GM06990 (cell line): Measurements from ENCODE around the gene CFAP46.

Experiments
- DNase-seq: peaks from one replicate; pipeline ENCODE4 v3.0.0-alpha.2; 2011; ENCODE audit not compliant: insufficient read length; ENCODE audit errors: extremely low read depth
- H3K27me3 ChIP-seq: replicated peaks from 2 replicates; pipeline ENCODE4 v1.6.0; 2011; ENCODE audit warnings: low read length; ENCODE audit not compliant: control insufficient read depth, insufficient read depth
- H3K36me3 ChIP-seq: 2 replicates; pipeline ENCODE4 v1.5.1; 2011; ENCODE audit warnings: low read length; ENCODE audit not compliant: control insufficient read depth, insufficient read depth
- H3K4me3 ChIP-seq: replicated peaks from 2 replicates; pipeline ENCODE4 v1.5.1; 2011; ENCODE audit warnings: low read depth, mild to moderate bottlenecking, control low read depth, low read length
- TF ChIP-seq, protein P1 (sequence below): IDR thresholded peaks from 2 replicates; pipeline ENCODE4 v1.5.1; 2011; ENCODE audit warnings: low read length, control low read depth, mild to moderate bottlenecking, inconsistent platforms; ENCODE audit not compliant: insufficient read depth, poor library complexity, severe bottlenecking

Gene CFAP46

DNA sequence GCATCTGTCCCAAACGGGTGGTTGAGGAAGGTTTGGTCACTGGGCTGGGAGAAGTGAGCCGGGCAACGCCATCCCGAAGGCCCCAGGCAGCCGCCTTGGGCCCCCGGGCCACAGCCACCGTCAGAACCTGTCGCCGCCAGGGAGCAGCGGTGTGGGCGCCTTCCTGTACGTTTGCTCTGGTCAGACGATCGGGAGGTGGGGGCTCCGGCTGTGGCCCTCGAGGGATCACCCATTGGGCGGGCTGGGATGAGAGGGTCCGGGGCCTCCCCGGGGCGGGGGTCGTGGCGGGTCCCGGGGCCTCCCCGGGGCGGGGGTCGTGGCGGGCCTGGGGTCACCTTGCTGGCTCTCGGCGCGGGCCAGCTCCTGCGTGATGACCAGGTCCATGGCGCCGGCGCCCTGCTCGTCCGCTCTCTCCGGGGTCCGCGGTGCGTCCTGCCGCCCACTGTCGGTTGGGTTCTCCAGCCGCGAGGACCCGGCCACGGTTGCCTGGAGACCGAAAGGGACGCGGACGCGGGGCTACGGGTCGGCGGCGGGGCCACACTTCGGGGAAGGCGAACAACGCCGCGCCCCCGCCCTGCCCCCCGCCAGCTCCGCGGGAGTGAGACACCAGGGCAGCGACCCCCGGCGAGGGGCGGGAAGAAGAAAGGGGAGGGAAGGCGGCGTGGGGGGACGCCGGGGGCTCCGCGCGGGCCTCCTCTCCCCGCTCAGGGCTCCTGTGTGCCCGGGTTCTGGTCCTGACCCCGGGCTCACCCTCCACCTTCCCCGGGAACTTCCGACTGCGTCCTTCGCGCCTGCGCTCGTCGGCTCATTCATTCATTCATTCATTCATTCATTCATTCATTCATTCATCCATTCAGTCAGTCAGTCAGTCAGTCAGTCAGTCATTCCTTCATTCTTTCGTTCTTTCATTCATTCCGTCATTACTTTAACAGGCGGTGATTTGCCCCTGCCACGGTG lies at the start of gene CFAP46:
TSS of gene CFAP46 (minus strand) at position 470 of the 957 bp plus-strand sequence. CDS start at position 384, 86 bp downstream.
- Histone ChIP-seq H3K36me3 (no peaks in the 10 kb centered on the region), H3K4me3 (peak within 1 kb of the TSS; percentile 58), H3K27me3 (no peaks in the 10 kb centered on the region; the same call in 1 of the 2 replicates)
- TF ChIP-seq, protein P1, sequence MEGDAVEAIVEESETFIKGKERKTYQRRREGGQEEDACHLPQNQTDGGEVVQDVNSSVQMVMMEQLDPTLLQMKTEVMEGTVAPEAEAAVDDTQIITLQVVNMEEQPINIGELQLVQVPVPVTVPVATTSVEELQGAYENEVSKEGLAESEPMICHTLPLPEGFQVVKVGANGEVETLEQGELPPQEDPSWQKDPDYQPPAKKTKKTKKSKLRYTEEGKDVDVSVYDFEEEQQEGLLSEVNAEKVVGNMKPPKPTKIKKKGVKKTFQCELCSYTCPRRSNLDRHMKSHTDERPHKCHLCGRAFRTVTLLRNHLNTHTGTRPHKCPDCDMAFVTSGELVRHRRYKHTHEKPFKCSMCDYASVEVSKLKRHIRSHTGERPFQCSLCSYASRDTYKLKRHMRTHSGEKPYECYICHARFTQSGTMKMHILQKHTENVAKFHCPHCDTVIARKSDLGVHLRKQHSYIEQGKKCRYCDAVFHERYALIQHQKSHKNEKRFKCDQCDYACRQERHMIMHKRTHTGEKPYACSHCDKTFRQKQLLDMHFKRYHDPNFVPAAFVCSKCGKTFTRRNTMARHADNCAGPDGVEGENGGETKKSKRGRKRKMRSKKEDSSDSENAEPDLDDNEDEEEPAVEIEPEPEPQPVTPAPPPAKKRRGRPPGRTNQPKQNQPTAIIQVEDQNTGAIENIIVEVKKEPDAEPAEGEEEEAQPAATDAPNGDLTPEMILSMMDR = no peak
- peak; percentile 57 for DNase-seq

DNA sequence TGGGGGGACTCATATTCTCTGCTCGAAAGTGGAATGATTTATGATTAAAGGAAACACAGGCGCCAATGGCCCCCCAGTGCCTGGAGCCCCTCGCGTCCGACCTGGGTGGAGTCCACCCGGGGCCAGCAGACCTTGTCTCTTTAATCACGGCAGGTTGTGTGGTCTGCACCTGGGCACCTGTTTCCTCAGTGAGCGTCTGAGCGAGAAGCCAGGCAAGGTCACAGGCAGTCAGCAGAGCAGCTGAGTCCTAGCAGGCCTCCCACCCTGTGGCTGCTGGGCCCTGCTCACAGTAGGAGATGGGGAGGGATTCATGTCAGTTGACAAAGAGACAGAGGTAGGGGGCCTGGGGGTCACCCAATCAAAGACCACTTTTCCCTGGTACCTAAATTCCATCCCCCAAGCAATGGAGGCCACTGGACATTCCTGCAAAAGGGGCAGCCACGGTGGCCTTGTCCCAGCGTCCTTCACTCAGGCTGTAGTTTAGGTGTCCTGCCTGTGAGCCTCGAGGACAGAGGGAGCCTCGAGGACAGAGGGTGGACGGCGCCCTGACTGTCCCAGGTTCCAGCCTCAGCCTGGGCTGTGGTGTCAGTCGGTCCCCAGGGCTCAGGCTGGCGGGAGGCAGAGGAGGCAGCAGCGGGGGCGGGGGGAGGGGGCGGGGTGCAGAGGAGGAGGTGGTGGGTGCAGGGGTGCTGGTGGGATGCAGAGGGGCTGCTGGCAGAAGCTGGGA lies 49.5 kb upstream of the CFAP46 start:
- no peaks in the 10 kb centered on the region for H3K27me3 ChIP-seq
- H3K36me3 ChIP-seq = no peaks in the 10 kb centered on the region
- no peak overlapping the region for H3K4me3 ChIP-seq
- no peak for DNase-seq
- TF ChIP-seq, protein P1 = no peak

GRCh38 chr10:132990684-132991545 lies 48.5 kb upstream of the CFAP46 start:
- no peak for DNase-seq
- no peak overlapping the region for H3K4me3 ChIP-seq
- TF ChIP-seq, protein P1 = no peak
- H3K27me3 ChIP-seq = no peaks in the 10 kb centered on the region
- H3K36me3 ChIP-seq = no peaks in the 10 kb centered on the region

GRCh38 chr10:132989476-132990415 lies 47.4 kb upstream of the CFAP46 start:
- Histone ChIP-seq H3K36me3 (no peaks in the 10 kb centered on the region), H3K4me3 (no peak overlapping the region), H3K27me3 (no peaks in the 10 kb centered on the region)
- no peak for DNase-seq
- TF ChIP-seq, protein P1 = no peak
